ENCODE measurements around the gene SLC25A19.

SLC25A19 gene

GRCh38 chr17:75244133-75244866 is 44.9 kb downstream of the SLC25A19 start:
- in situ Hi-C loops (cut with MboI; ENCODE audit: low sequenced_read_pairs), result no loop called here

GRCh38 chr17:75242461-75243042 is 46.7 kb downstream of the SLC25A19 start:
- in situ Hi-C loops (cut with MboI; ENCODE audit: low sequenced_read_pairs), result no loop called here

- in situ Hi-C loops (cut with MboI; ENCODE audit: low sequenced_read_pairs), result no loop called here
Measured at GRCh38 chr17:75241996-75242460, 47.2 kb downstream of the SLC25A19 start.

GRCh38 chr17:75241502-75241901 is 47.7 kb downstream of the SLC25A19 start:
- in situ Hi-C loops (cut with MboI; ENCODE audit: low sequenced_read_pairs), result no loop called here

- in situ Hi-C loops (cut with MboI; ENCODE audit: low sequenced_read_pairs), result no loop called here
Measured at GRCh38 chr17:75241143-75241430, 48.1 kb downstream of the SLC25A19 start.

- in situ Hi-C loops (cut with MboI; ENCODE audit: low sequenced_read_pairs), result no loop called here
Measured at GRCh38 chr17:75240394-75241142, 48.7 kb downstream of the SLC25A19 start.

- in situ Hi-C loops (cut with MboI; ENCODE audit: low sequenced_read_pairs), result no loop called here
Measured at GRCh38 chr17:75239778-75240393, 49.3 kb downstream of the SLC25A19 start.

- in situ Hi-C loops (cut with MboI; ENCODE audit: low sequenced_read_pairs), result no loop called here
Measured at GRCh38 chr17:75239214-75239613, 50.0 kb downstream of the SLC25A19 start.

GRCh38 chr17:75238684-75239191 is 50.5 kb downstream of the SLC25A19 start:
- in situ Hi-C loops (cut with MboI; ENCODE audit: low sequenced_read_pairs), result no loop called here

GRCh38 chr17:75238020-75238580 is 51.1 kb downstream of the SLC25A19 start:
- in situ Hi-C loops (cut with MboI; ENCODE audit: low sequenced_read_pairs), result no loop called here

- in situ Hi-C loops (cut with MboI; ENCODE audit: low sequenced_read_pairs), result no loop called here
Measured at GRCh38 chr17:75237100-75238014, 51.9 kb downstream of the SLC25A19 start.

- in situ Hi-C loops (cut with MboI; ENCODE audit: low sequenced_read_pairs), result no loop called here
Measured at GRCh38 chr17:75232786-75233185, 56.4 kb downstream of the SLC25A19 start.

- in situ Hi-C loops (cut with MboI; ENCODE audit: low sequenced_read_pairs), result no loop called here
Measured at GRCh38 chr17:75231741-75232464, 57.3 kb downstream of the SLC25A19 start.

- in situ Hi-C loops (cut with MboI; ENCODE audit: low sequenced_read_pairs), result no loop called here
Measured at GRCh38 chr17:75231071-75231470, 58.2 kb downstream of the SLC25A19 start.

GRCh38 chr17:75228847-75229246 is 60.4 kb downstream of the SLC25A19 start:
- in situ Hi-C loops (cut with MboI; ENCODE audit: low sequenced_read_pairs), result no loop called here

- in situ Hi-C loops (cut with MboI; ENCODE audit: low sequenced_read_pairs), result no loop called here
Measured at GRCh38 chr17:75228305-75228704, 60.9 kb downstream of the SLC25A19 start.

GRCh38 chr17:75227729-75228128 is 61.5 kb downstream of the SLC25A19 start:
- in situ Hi-C loops (cut with MboI; ENCODE audit: low sequenced_read_pairs), result no loop called here

GRCh38 chr17:75225016-75225415 is 64.2 kb downstream of the SLC25A19 start:
- in situ Hi-C loops (cut with MboI; ENCODE audit: low sequenced_read_pairs), result no loop called here
